ENCODE data around the gene UBIAD1.

DNA sequence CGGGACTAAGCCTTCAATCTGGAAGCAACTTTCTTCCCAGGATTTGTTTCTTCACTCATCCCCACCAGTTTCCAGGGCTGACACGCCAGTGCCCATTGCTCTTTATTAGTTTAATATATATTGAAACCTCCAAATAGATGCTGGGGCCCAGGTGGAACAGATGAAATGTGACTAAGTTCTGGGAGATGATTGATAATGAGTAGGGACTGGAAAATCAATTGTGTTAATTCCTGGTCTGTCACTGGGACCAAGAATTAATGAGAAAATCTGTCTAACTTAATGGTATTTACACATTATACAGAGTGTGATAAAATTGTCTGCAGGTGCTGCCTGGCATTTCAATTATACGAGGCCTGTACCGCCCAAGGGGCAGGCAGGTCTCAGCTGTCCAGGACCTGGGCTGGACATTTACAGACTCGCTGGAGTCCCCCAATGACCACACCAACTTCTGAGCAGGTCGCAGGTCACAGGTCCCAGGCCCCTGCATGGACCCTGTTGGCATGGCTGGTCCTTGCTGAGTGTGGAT lies 35.8 kb downstream of the UBIAD1 start:
- TF ChIP-seq, protein P1, sequence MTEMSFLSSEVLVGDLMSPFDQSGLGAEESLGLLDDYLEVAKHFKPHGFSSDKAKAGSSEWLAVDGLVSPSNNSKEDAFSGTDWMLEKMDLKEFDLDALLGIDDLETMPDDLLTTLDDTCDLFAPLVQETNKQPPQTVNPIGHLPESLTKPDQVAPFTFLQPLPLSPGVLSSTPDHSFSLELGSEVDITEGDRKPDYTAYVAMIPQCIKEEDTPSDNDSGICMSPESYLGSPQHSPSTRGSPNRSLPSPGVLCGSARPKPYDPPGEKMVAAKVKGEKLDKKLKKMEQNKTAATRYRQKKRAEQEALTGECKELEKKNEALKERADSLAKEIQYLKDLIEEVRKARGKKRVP (CRISPR knock-in tag; IDR thresholded peaks at IDR 0.05): no peak
- TF ChIP-seq ZNF292 (CRISPR knock-in tag; IDR thresholded peaks at IDR 0.05; ENCODE audit: borderline replicate concordance, low read depth) (no peak), STAT6 (CRISPR knock-in tag; IDR thresholded peaks at IDR 0.05; ENCODE audit: borderline replicate concordance) (no peak), CREB1 (IDR thresholded peaks at IDR 0.05) (no peak), CREB1 (CRISPR knock-in tag; IDR thresholded peaks at IDR 0.05) (no peak), ZNF24 (IDR thresholded peaks at IDR 0.05) (no peak), CBFB (CRISPR knock-in tag; IDR thresholded peaks at IDR 0.05) (no peak), EP300 (IDR thresholded peaks at IDR 0.05; ENCODE audit: low read depth in 2 of 2, low read length in 2 of 2) (no peak), EP300 (CRISPR knock-in tag; IDR thresholded peaks at IDR 0.05; ENCODE audit: borderline replicate concordance) (no peak)
- TF ChIP-seq, protein P2, sequence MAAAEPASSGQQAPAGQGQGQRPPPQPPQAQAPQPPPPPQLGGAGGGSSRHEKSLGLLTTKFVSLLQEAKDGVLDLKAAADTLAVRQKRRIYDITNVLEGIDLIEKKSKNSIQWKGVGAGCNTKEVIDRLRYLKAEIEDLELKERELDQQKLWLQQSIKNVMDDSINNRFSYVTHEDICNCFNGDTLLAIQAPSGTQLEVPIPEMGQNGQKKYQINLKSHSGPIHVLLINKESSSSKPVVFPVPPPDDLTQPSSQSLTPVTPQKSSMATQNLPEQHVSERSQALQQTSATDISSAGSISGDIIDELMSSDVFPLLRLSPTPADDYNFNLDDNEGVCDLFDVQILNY (CRISPR knock-in tag; conservative IDR thresholded peaks at IDR 0.05): no peak
- TF ChIP-seq, protein P3, sequence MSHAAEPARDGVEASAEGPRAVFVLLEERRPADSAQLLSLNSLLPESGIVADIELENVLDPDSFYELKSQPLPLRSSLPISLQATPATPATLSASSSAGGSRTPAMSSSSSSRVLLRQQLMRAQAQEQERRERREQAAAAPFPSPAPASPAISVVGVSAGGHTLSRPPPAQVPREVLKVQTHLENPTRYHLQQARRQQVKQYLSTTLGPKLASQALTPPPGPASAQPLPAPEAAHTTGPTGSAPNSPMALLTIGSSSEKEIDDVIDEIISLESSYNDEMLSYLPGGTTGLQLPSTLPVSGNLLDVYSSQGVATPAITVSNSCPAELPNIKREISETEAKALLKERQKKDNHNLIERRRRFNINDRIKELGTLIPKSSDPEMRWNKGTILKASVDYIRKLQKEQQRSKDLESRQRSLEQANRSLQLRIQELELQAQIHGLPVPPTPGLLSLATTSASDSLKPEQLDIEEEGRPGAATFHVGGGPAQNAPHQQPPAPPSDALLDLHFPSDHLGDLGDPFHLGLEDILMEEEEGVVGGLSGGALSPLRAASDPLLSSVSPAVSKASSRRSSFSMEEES (CRISPR knock-in tag; IDR thresholded peaks at IDR 0.05): no peak

Measured in HepG2 (cell line).